ENCODE results near the gene NUDT22. TPM values are rescaled to one million over a fixed set of nuclear protein-coding genes. Genes with fewer than 3 reads are reported as not detected.

NUDT22 gene
- total and polyA plus RNA-seq, 2 of the 8 experiments (the other 6 are each of a cell fraction or from before 2014, with no cell fraction given) = 43.4 to 69.0 TPM

DNA sequence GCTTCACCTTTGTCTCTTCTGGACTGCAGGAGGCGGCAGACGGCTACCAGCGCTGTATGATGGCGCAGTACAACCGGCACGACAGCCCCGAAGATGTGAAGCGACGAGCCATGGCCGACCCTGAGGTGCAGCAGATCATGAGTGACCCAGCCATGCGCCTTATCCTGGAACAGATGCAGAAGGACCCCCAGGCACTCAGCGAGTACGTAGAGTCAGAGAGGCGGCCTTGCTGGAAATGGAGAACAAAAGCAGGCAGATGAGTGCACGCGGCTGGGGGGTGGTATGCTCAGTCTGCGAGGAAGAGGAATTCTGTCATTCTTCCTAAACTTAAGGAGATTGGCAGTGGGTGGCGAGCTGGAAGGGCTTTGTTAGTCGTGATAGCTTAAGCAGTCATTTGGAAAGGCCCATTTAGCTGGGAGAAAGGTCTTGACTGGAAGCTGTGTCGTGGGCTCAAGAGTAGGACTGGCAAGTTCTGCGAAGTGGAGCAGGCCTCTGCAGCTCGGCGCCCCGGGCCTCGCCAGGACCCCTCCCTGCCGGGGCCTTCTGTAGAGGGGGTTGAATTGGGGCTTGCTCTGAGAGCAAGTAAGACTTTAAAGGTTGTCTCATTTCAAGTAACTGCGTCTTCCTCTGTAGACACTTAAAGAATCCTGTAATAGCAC, 22.5 kb upstream of the NUDT22 start:
- Histone ChIP-seq H3K36me3 (ENCODE audit: control insufficient read depth in 2 of 4, insufficient read depth in 4 of 4, low read length in 3 of 4) (peaks cover 41 to 71% (median 57%) of the 10 kb centered on the region in 4 experiments), H3K18ac (ENCODE audit: extremely low read depth, low read length) (no peak overlapping the region), H3K9ac (replicated peaks in 1 of 4; ENCODE audit: extremely low read depth in 1 of 4, low read depth in 3 of 4, low read length in 3 of 4) (no peak overlapping the region), H3K4me3 (ENCODE audit: extremely low read depth in 1 of 4, insufficient read depth in 2 of 4, low read depth in 3 of 4, low read length in 4 of 4) (no peak overlapping the region), H4K91ac (replicated peaks; ENCODE audit: insufficient read length, low read length) (no peak overlapping the region), H3K56ac (replicated peaks; ENCODE audit: insufficient read length, low read depth, low read length) (no peak overlapping the region), H3K9me3 (ENCODE audit: insufficient read depth in 2 of 2, low read depth in 1 of 2, low read length in 1 of 2) (no peaks in the 10 kb centered on the region), H2BK20ac (ENCODE audit: low read length) (no peak overlapping the region), H2AK5ac (ENCODE audit: low read depth, low read length) (no peak overlapping the region), H4K8ac (ENCODE audit: extremely low read depth, insufficient read depth, low read length) (no peak overlapping the region), H4K20me1 (replicated peaks in 1 of 2; ENCODE audit: control insufficient read depth in 1 of 2, insufficient read depth in 2 of 2, low read length in 2 of 2) (peaks cover 5 to 21% of the 10 kb centered on the region in 2 experiments), H3K79me1 (ENCODE audit: low read depth, low read length) (no peaks in the 10 kb centered on the region), H2AFZ (ENCODE audit: low read length) (no peak overlapping the region), H3K79me2 (ENCODE audit: control insufficient read depth in 1 of 2, insufficient read depth in 2 of 2, low read length in 2 of 2) (no peaks in the 10 kb centered on the region), H2BK5ac (ENCODE audit: low read depth, low read length) (no peak overlapping the region), H3K14ac (ENCODE audit: insufficient read length) (no peak overlapping the region), H4K5ac (ENCODE audit: insufficient read length, low read depth, low read length) (no peak overlapping the region), H3K23ac (ENCODE audit: insufficient read length) (no peak overlapping the region), H2BK12ac (ENCODE audit: low read depth, low read length) (no peak overlapping the region), H2BK15ac (ENCODE audit: low read length) (no peak overlapping the region), H2BK120ac (replicated peaks; ENCODE audit: low read depth, low read length) (no peak overlapping the region), H3K27ac (ENCODE audit: low read depth, low read length) (no peak overlapping the region), H3K4me2 (ENCODE audit: insufficient read depth in 1 of 2, low read depth in 2 of 2, low read length in 2 of 2) (no peak overlapping the region), H3K4me1 (replicated peaks in 1 of 4; ENCODE audit: control insufficient read depth in 3 of 4, insufficient read depth in 4 of 4, low read length in 3 of 4) (peaks cover 0 to 5% (median 0%) of the 10 kb centered on the region in 4 experiments; a peak in 3 of 7 replicates), H3K4ac (replicated peaks; ENCODE audit: insufficient read length, low read depth, low read length) (no peak overlapping the region), H3K23me2 (ENCODE audit: low read depth, low read length) (no peaks in the 10 kb centered on the region; the same call in 1 of the 2 replicates), H3K27me3 (replicated peaks in 1 of 4; ENCODE audit: control insufficient read depth in 3 of 4, extremely low read depth in 1 of 4, insufficient read depth in 3 of 4, low read length in 3 of 4) (no peaks in the 10 kb centered on the region; a peak in 1 of 7 replicates)
- DNase-seq (ENCODE audit: low read depth in 1 of 2, low spot score in 2 of 2) = no peak
- FAIRE-seq = no peak
- TF ChIP-seq PHF8 (conservative IDR thresholded peaks at IDR 0.05; ENCODE audit: low read depth, low read length) (no peak), RXRA (IDR thresholded peaks at IDR 0.05; ENCODE audit: insufficient read depth, low read depth, low read length) (no peak), CBX8 (IDR thresholded peaks at IDR 0.05; ENCODE audit: borderline replicate concordance, low read depth, low read length) (no peak)
- WGBS, 2 experiments (ENCODE audit: extremely low coverage in 1 of 2, insufficient coverage in 1 of 2, insufficient read length in 1 of 2, insufficient replicate concordance in 2 of 2, low coverage in 1 of 2, low lambda C conversion rate in 2 of 2, missing lambda C conversion rate in 1 of 2) = 91% methylated on average over 25 of the region's 27 CpGs; no CpG with 5 or more reads in 1 of the 2 experiments
- ChIA-PET POLR2A (ENCODE audit: partially characterized antibody) (interaction anchor here (1.1 to 18.4 kb wide), 4 partner anchors 15 to 41 kb away, joined by 3 to 253 read pairs (median 112); partner anchors contain the start of genes NUDT22, PPP1R14B, STIP1 and TRPT1), CTCF (ENCODE audit: partially characterized antibody) (interaction anchor here (1.0 to 7.4 kb wide), 21 partner anchors 11 to 208 kb away, joined by 3 to 68 read pairs (median 6); partner anchors contain the start of genes ESRRA, NUDT22, PLCB3 and TRMT112)

Measured in H1 (cell line).